Omental fat pad (tissue), 4 donors: Measurements from ENCODE around the gene ARHGEF17. TPM values are rescaled to one million over a fixed set of nuclear protein-coding genes. Genes with fewer than 3 reads are reported as not detected.
A peak's percentile ranks its signal among the peaks of the same experiment; 100 is the strongest.

Experiments used
- ATAC-seq: fragments of 150-250 bp; one replicate; pipeline ENCODE4 v1.9.1; 2016; ENCODE audit warnings: mild to moderate bottlenecking, moderate library complexity; ENCODE audit not compliant: low FRiP score
- DNase-seq: peaks from one replicate; pipeline ENCODE4 v3.0.0-alpha.2; 2019; ENCODE audit warnings: low spot score
- total RNA-seq, 4 donors: library from RNA; depleted of rRNA; stranded (reverse); fragments of >200 nt; gene quantifications; one replicate each; pipeline ENCODE4 v1.1.0, GENCODE V29; 2016
- TF ChIP-seq, protein P1 (sequence below), 3 donors: fragments of 450-650 bp; IDR thresholded peaks; one replicate each; pipeline ENCODE4 v1.5.1; 2016 to 2017; ENCODE audit warnings: antibody characterized with exemption in 3 of 3, mild to moderate bottlenecking in 3 of 3, moderate library complexity in 2 of 3

Gene ARHGEF17
- total RNA-seq, 4 donors from 2014 or later: 27.3 to 80.7 (median 31.9) TPM

GRCh38 chr11:73326929-73327811 is 19.1 kb downstream of the ARHGEF17 start:
- ATAC-seq (no peak), DNase-seq (no peak)
- TF ChIP-seq, protein P1, sequence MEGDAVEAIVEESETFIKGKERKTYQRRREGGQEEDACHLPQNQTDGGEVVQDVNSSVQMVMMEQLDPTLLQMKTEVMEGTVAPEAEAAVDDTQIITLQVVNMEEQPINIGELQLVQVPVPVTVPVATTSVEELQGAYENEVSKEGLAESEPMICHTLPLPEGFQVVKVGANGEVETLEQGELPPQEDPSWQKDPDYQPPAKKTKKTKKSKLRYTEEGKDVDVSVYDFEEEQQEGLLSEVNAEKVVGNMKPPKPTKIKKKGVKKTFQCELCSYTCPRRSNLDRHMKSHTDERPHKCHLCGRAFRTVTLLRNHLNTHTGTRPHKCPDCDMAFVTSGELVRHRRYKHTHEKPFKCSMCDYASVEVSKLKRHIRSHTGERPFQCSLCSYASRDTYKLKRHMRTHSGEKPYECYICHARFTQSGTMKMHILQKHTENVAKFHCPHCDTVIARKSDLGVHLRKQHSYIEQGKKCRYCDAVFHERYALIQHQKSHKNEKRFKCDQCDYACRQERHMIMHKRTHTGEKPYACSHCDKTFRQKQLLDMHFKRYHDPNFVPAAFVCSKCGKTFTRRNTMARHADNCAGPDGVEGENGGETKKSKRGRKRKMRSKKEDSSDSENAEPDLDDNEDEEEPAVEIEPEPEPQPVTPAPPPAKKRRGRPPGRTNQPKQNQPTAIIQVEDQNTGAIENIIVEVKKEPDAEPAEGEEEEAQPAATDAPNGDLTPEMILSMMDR (IDR thresholded peaks at IDR 0.05): no peak

DNA sequence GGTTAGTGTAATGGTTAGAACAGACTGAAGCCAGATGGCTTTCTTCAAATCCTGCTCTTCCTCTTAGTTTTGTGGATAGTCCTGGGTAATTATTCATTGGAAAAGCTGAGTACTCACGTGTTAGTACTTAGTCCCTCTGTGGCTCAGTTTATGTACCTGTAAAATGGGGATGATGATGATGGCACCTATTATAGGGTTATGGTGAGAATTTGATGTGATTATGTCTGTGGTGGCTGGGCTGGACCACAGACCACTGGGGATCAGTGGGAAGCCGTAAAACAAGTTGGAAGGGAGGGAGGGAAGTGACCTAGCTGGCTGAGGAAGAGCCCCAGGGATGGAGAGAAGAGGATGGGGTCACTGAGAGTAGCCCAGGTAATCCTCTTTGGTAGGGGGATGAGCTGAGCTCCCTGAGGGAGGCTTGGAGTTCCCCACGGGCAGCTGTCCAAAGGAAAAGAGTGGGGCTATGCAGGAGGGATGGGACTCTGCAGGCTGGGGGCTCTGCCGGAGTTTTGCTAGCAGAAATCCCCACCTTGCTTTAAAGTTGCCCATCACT is 19.8 kb downstream of the ARHGEF17 start:
- TF ChIP-seq, protein P1 (IDR thresholded peaks at IDR 0.05): no peak
- DNase-seq (no peak), ATAC-seq (no peak)

GRCh38 chr11:73330569-73331093 is 22.6 kb downstream of the ARHGEF17 start:
- DNase-seq: no peak
- TF ChIP-seq, protein P1 (IDR thresholded peaks at IDR 0.05): no peak
- no peak for ATAC-seq

DNA sequence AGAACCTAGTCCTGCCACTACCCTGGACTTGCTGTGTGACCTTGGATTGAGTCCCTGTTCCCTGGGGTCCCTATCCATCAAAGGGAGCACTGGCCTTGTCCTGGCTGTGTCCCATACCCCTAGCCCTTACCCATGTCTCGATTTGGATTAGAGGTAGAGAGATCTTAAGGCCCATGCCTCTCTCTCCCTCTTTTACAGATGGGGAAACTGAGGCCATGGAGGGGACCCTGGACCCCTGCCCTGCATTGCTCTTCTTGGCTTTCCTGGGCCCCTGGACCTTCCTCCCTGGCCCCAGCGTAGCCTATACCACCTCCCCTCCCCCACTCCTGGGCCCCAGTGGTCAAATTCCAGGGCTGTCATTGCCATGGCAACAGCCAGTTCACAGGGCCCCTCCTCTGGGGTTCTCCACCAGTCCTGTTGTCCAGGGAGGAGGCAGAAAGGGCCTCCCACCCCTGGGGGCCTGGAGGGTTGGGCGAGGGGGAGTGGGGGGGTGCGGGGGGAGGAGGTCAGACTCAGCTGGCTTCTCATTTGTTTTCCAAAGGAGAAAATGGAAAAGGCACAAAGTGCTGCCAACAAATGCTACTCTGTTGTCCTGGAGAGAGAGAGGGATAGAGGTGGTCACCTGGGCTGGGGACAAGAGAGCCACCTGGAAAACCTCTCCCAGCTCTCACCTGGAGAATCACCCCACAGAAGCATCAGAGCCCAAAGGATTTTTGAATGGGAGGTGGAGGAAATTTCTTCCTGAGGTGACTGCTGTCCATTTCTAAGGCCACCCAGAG is 23.3 kb downstream of the ARHGEF17 start:
- DNase-seq (no peak), ATAC-seq (no peak)
- TF ChIP-seq, protein P1 (IDR thresholded peaks at IDR 0.05): no peak

DNA sequence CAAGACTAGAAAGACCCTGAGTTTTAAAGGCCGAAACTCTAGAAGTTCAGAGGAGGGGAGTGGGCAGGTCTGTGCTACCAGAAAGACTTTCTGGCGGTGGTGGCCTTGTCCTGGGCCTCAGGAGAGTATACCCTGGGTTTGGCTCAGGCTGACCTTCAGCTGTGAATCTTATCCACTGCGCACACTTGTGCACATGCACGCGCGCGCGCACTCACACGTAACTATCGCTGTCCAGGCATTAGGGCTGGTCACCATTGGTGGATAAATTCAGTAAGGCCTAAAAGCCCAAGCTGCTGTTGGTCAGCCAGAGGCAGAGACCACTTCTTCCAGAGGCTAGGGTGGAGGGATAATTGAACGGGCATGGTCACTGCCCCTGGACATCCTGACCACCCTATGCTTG is 25.1 kb downstream of the ARHGEF17 start:
- no peak for DNase-seq
- no peak for ATAC-seq
- TF ChIP-seq, protein P1 (IDR thresholded peaks at IDR 0.05): no peak

DNA sequence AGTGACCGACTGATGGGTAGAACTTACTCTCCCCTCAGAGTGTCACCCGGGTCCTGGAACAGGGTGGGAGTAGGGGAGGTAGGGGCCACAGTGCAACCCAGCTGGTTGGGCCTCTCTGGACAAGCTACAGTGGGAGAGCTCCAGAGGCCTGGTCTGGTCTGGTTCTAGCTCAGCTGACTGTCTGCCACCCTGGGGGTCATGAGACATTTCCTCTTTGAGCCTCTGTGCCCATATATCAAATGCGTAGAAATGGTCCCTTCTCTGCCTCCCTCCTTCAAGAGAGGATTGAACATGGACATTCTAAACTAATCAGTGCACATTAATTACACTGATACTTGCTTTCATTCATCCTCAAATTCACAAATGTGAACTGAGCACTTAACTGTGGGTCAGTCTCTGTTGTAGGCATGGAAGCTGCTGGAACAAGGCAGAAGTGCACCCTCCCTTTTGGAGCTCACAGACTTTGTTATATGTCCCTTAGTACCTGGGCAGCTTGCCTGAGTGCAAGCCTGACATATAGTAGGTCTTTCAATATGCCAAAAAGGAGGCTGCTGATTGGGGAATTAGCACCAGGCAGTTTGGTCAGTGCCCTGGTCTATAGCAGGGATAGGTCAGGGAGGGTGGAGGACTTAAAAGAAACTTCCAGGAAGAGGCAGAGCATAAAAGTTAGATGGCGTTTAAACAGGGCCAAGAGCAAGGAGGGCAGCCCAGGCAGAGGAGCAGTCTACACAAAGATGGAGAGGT is 25.7 kb downstream of the ARHGEF17 start:
- ATAC-seq (peak; percentile 2), DNase-seq (no peak)
- TF ChIP-seq, protein P1 (IDR thresholded peaks at IDR 0.05): no peak
